ENCODE measurements around the gene BTAF1. TPM values are rescaled to one million over a fixed set of nuclear protein-coding genes. Genes with fewer than 3 reads are reported as not detected.
A peak's percentile ranks its signal among the peaks of the same experiment; 100 is the strongest.

Gene BTAF1
- total RNA-seq (10 to 100 TPM; 24.2 to 29.1 TPM), polyA plus RNA-seq (ENCODE audit: insufficient read length in 6 of 6) (10 to 100 TPM; 48.1 to 59.8 (median 52.1) TPM)
- long read RNA-seq, donor 1, partial matches to known transcripts = 13 of 13 reads
- long read RNA-seq, donor 1, other reads (novel, unspliced or antisense) = 0 of 13 reads
- long read RNA-seq, donor 2, partial matches to known transcripts = 25 of 25 reads
- long read RNA-seq, donor 2, other reads (novel, unspliced or antisense) = 0 of 25 reads
- long read RNA-seq, donor 3, partial matches to known transcripts = 6 of 6 reads
- long read RNA-seq, donor 3, other reads (novel, unspliced or antisense) = 0 of 6 reads
- long read RNA-seq, donor 4, partial matches to known transcripts = 1 of 2 reads
- long read RNA-seq, donor 4, other reads (novel, unspliced or antisense) = 1 of 2 reads
- long read RNA-seq, donor 5, partial matches to known transcripts = 5 of 5 reads
- long read RNA-seq, donor 5, other reads (novel, unspliced or antisense) = 0 of 5 reads
- long read RNA-seq, donor 6, partial matches to known transcripts = 9 of 9 reads
- long read RNA-seq, donor 6, other reads (novel, unspliced or antisense) = 0 of 9 reads
- long read RNA-seq, donor 7 = 0 reads
- long read RNA-seq, donor 8, partial matches to known transcripts = 5 of 5 reads
- long read RNA-seq, donor 8, other reads (novel, unspliced or antisense) = 0 of 5 reads
- long read RNA-seq, donor 9 = 0 reads
- long read RNA-seq, donor 10 = 0 reads
- long read RNA-seq, donor 11 = 0 reads
- long read RNA-seq, donor 12 = 0 reads

GRCh38 chr10:91923371-91924211 is at the start of gene BTAF1:
TSS of gene BTAF1 (plus strand) at chr10:91923770. CDS start at chr10:91924077, 307 bp downstream.
- DNase-seq (peak; percentile 96 to 99 (median 98)), ATAC-seq (peak; percentile 98)
- Histone ChIP-seq H3K4me3 (peak within 1 kb of the TSS; percentile 72 to 88), H3K4me1 (peaks cover 9 to 37% of the 10 kb centered on the region in 2 donors), H3K27ac (peak within 1 kb of the TSS; percentile 96 to 97), H3K27me3 (no peaks in the 10 kb centered on the region), H3K9me3 (peaks cover 0 to 4% of the 10 kb centered on the region in 2 donors), H3K36me3 (no peaks in the 10 kb centered on the region)
- intact Hi-C loops (cut with DNase I) = no loop called here
- no peak for TF ChIP-seq CTCF (IDR thresholded peaks at IDR 0.05)

- DNase-seq = no peak
- Histone ChIP-seq H3K36me3 (no peaks in the 10 kb centered on the region), H3K27me3 (no peaks in the 10 kb centered on the region), H3K27ac (no peak overlapping the region), H3K4me3 (no peak overlapping the region), H3K9me3 (no peaks in the 10 kb centered on the region), H3K4me1 (no peaks in the 10 kb centered on the region)
- no peak for TF ChIP-seq CTCF (IDR thresholded peaks at IDR 0.05)
- intact Hi-C loops (cut with DNase I) = no loop called here
- no peak for ATAC-seq
Measured at GRCh38 chr10:91875156-91875555, 48.4 kb upstream of the BTAF1 start.

GRCh38 chr10:91875779-91876178 is 47.8 kb upstream of the BTAF1 start:
- no peak overlapping the region for H3K27ac ChIP-seq
- H3K4me3 ChIP-seq = no peak overlapping the region
- intact Hi-C loops (cut with DNase I) = no loop called here
- H3K4me1 ChIP-seq = no peaks in the 10 kb centered on the region
- no peaks in the 10 kb centered on the region for H3K27me3 ChIP-seq
- ATAC-seq (no peak), DNase-seq (no peak)
- TF ChIP-seq CTCF (IDR thresholded peaks at IDR 0.05) = no peak
- H3K36me3 ChIP-seq = no peaks in the 10 kb centered on the region
- no peaks in the 10 kb centered on the region for H3K9me3 ChIP-seq

GRCh38 chr10:91879515-91880170 is 43.9 kb upstream of the BTAF1 start:
- Histone ChIP-seq H3K27ac (no peak overlapping the region), H3K4me3 (no peak overlapping the region), H3K27me3 (no peaks in the 10 kb centered on the region), H3K4me1 (no peaks in the 10 kb centered on the region), H3K36me3 (no peaks in the 10 kb centered on the region), H3K9me3 (no peaks in the 10 kb centered on the region)
- no peak for TF ChIP-seq CTCF (IDR thresholded peaks at IDR 0.05)
- DNase-seq (no peak), ATAC-seq (no peak)
- intact Hi-C loops (cut with DNase I) = no loop called here

Measured in left lung (tissue), 14 donors.